Measurements from ENCODE around the gene DENND2A. TPM values are rescaled to one million over a fixed set of nuclear protein-coding genes. Genes with fewer than 3 reads are reported as not detected.

DENND2A gene
- total and polyA plus RNA-seq, 2 experiments from 2014 or later: 6.7 to 8.4 TPM

DNA sequence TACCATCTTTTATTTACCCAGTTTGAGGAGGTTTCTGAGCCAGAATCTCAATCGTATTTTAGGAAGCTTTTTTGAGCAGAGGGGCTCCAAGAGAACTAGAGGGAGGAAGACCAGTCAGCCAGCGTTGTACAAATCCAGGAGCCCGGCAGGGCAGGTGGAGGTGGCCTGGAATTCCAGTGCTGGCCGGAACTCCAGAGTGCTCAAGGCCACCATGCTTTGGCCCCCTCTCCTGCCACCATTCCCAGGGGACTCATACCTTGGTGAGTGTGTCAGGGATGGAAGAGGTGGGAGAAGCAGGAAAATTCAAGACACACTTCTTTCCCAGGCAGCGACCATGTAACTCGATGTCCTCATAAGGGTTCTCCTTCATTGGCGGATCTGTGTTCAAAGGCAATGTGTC lies 55.3 kb downstream of the DENND2A start:
- Histone ChIP-seq H4K20me1 (ENCODE audit: insufficient read depth, poor library complexity, severe bottlenecking) (no peaks in the 10 kb centered on the region), H3K27ac (no peak overlapping the region), H3K79me2 (no peaks in the 10 kb centered on the region), H3K4me1 (ENCODE audit: insufficient read depth) (no peaks in the 10 kb centered on the region), H3K36me3 (replicated peaks; ENCODE audit: insufficient read depth, low read depth) (no peaks in the 10 kb centered on the region), H3K4me3 (no peak overlapping the region), H3K27me3 (no peaks in the 10 kb centered on the region), H3K9me2 (replicated peaks; ENCODE audit: insufficient read depth) (no peaks in the 10 kb centered on the region), H3K9me3 (ENCODE audit: low read depth) (no peaks in the 10 kb centered on the region), H2AFZ (no peak overlapping the region), H3K4me2 (no peak overlapping the region)
- 98% methylated on average over 7 of the region's 7 CpGs for WGBS (ENCODE audit: low lambda C conversion rate, missing lambda C conversion rate)
- no peak for DNase-seq (ENCODE audit: low spot score)
- no peak for TF ChIP-seq EZH2 (IDR thresholded peaks at IDR 0.05; ENCODE audit: borderline replicate concordance)
- TF ChIP-seq, protein P1, sequence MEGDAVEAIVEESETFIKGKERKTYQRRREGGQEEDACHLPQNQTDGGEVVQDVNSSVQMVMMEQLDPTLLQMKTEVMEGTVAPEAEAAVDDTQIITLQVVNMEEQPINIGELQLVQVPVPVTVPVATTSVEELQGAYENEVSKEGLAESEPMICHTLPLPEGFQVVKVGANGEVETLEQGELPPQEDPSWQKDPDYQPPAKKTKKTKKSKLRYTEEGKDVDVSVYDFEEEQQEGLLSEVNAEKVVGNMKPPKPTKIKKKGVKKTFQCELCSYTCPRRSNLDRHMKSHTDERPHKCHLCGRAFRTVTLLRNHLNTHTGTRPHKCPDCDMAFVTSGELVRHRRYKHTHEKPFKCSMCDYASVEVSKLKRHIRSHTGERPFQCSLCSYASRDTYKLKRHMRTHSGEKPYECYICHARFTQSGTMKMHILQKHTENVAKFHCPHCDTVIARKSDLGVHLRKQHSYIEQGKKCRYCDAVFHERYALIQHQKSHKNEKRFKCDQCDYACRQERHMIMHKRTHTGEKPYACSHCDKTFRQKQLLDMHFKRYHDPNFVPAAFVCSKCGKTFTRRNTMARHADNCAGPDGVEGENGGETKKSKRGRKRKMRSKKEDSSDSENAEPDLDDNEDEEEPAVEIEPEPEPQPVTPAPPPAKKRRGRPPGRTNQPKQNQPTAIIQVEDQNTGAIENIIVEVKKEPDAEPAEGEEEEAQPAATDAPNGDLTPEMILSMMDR (IDR thresholded peaks at IDR 0.05; ENCODE audit: poor library complexity): no peak
- TF ChIP-seq EZH2phosphoT487 (IDR thresholded peaks at IDR 0.05; ENCODE audit: low read depth, severe bottlenecking, unreplicated experiment): no peak

DNA sequence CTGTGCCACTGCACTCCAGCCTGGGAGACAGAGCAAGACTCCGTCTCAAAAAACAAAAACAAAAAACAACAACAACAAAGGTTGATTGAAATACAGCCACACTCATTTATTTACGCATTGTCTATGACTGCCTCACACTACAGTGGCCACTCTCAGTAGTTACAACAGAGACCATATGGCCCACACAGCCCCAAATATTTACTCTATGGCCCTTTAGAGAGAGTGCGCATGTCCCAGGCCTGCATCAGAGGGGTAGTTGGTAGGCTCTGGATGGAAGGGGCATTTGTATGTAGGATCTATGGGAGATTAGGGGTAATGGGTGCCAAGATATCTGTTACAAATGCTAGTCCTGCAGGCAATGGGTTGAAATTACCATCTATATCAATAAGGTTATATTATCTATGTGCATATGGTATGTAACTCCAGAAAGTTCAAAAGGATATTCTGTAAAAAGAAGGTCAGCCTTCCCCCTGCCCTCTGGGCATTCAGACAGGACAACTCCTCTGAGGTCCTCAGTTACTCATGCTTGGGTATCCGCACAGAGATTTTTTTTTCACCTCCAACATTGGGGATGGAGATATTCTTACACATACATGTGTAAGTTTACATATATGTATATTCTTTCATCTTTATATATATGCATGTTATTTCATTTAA lies 56.3 kb downstream of the DENND2A start:
- Histone ChIP-seq H3K27ac (no peak overlapping the region), H3K4me3 (no peak overlapping the region), H3K36me3 (replicated peaks; ENCODE audit: insufficient read depth, low read depth) (no peaks in the 10 kb centered on the region), H3K9me3 (ENCODE audit: low read depth) (no peaks in the 10 kb centered on the region), H3K4me1 (ENCODE audit: insufficient read depth) (no peaks in the 10 kb centered on the region), H4K20me1 (ENCODE audit: insufficient read depth, poor library complexity, severe bottlenecking) (no peaks in the 10 kb centered on the region), H3K79me2 (no peaks in the 10 kb centered on the region), H2AFZ (no peak overlapping the region), H3K27me3 (no peaks in the 10 kb centered on the region), H3K9me2 (replicated peaks; ENCODE audit: insufficient read depth) (no peaks in the 10 kb centered on the region), H3K4me2 (no peak overlapping the region)
- 97% methylated on average over 4 of the region's 4 CpGs for WGBS (ENCODE audit: low lambda C conversion rate, missing lambda C conversion rate)
- TF ChIP-seq EZH2 (IDR thresholded peaks at IDR 0.05; ENCODE audit: borderline replicate concordance) (no peak), EZH2phosphoT487 (IDR thresholded peaks at IDR 0.05; ENCODE audit: low read depth, severe bottlenecking, unreplicated experiment) (no peak)
- TF ChIP-seq, protein P1 (IDR thresholded peaks at IDR 0.05; ENCODE audit: poor library complexity): no peak
- no peak for DNase-seq (ENCODE audit: low spot score)

DNA sequence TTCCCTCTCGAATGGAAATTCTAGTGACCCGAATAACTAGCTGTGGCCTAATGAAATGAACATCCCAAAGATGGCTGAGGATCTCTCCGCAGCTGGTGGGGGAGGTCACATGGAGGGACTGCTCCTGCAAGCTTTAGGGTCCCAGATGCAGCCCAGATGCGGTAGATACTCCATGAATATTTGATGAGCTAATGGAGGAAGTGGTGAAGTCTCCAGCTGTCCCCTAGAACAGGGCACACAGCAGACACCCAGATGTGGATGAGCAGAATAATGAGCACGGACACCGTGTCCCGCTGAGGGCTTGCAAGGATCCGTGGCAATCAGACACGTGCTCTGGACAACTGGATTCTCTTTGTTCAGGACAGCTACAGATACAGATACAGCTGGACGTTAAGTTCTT lies 59.2 kb downstream of the DENND2A start:
- Histone ChIP-seq H3K79me2 (no peaks in the 10 kb centered on the region), H3K9me2 (replicated peaks; ENCODE audit: insufficient read depth) (no peaks in the 10 kb centered on the region), H4K20me1 (ENCODE audit: insufficient read depth, poor library complexity, severe bottlenecking) (no peaks in the 10 kb centered on the region), H3K9me3 (ENCODE audit: low read depth) (no peaks in the 10 kb centered on the region), H3K4me2 (no peak overlapping the region), H3K27me3 (no peaks in the 10 kb centered on the region), H2AFZ (no peak overlapping the region), H3K4me3 (no peak overlapping the region), H3K36me3 (replicated peaks; ENCODE audit: insufficient read depth, low read depth) (no peaks in the 10 kb centered on the region), H3K4me1 (ENCODE audit: insufficient read depth) (no peaks in the 10 kb centered on the region), H3K27ac (no peak overlapping the region)
- DNase-seq (ENCODE audit: low spot score): no peak
- WGBS (ENCODE audit: low lambda C conversion rate, missing lambda C conversion rate): 89% methylated on average over 10 of the region's 10 CpGs
- no peak for TF ChIP-seq EZH2phosphoT487 (IDR thresholded peaks at IDR 0.05; ENCODE audit: low read depth, severe bottlenecking, unreplicated experiment)

DNA sequence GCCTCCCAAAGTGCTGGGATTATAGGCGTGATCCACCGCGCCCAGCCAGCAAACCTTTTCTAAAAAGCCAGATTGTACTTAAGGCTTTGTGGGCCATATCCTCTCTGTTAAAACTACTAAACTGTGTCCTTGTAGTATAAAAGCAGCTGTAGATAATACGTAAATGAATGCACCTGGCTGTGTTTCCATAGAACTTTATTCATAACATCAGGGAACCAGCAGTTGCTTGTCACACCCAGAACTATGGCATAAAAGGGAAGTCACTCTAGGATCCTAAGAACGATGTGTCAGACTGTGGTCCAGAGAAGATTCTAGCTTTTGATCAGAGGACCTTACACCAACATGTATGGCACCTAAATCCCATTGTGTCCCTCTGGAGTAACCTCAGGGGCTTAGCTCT lies 63.0 kb downstream of the DENND2A start:
- Histone ChIP-seq H3K27ac (no peak overlapping the region), H4K20me1 (ENCODE audit: insufficient read depth, poor library complexity, severe bottlenecking) (no peaks in the 10 kb centered on the region), H3K4me2 (no peak overlapping the region), H2AFZ (no peak overlapping the region), H3K9me3 (ENCODE audit: low read depth) (no peaks in the 10 kb centered on the region), H3K4me1 (ENCODE audit: insufficient read depth) (no peaks in the 10 kb centered on the region), H3K9me2 (replicated peaks; ENCODE audit: insufficient read depth) (no peaks in the 10 kb centered on the region), H3K4me3 (no peak overlapping the region), H3K27me3 (no peaks in the 10 kb centered on the region), H3K36me3 (replicated peaks; ENCODE audit: insufficient read depth, low read depth) (no peaks in the 10 kb centered on the region), H3K79me2 (no peaks in the 10 kb centered on the region)
- DNase-seq (ENCODE audit: low spot score): no peak
- 95% methylated on average over 5 of the region's 5 CpGs for WGBS (ENCODE audit: low lambda C conversion rate, missing lambda C conversion rate)
- TF ChIP-seq EZH2phosphoT487 (IDR thresholded peaks at IDR 0.05; ENCODE audit: low read depth, severe bottlenecking, unreplicated experiment) (no peak), EZH2 (IDR thresholded peaks at IDR 0.05; ENCODE audit: borderline replicate concordance) (no peak)
- TF ChIP-seq, protein P1 (IDR thresholded peaks at IDR 0.05; ENCODE audit: poor library complexity): no peak

Data from hepatocyte (in vitro differentiated cells).